A549 (cell line): Measurements from ENCODE around the gene BCAP29. TPM values are rescaled to one million over a fixed set of nuclear protein-coding genes. Genes with fewer than 3 reads are reported as not detected.

ENCODE experiments used
- ATAC-seq, 2 experiments: fragments of 200-7000 bp in 1 of 2; fragments of >200 bp in 1 of 2; cut with Nextera tagmentation in 1 of 2; cut with Tn5 transposase in 1 of 2; 3 replicates each; pipeline versions ENCODE4 v1.8.0 to v1.9.1; 2018 to 2020; ENCODE audit warnings: mild to moderate bottlenecking in 1 of 2, moderate library complexity in 1 of 2
- CTCF ChIA-PET: fragments of 300-600 bp; sonication (Branson Sonifier 250); formaldehyde crosslinking; extraction: SDS; loops from one replicate; lab custom pipeline; 2021; ENCODE audit warnings: antibody characterized with exemption, inconsistent platforms; lab: Yijun Ruan, JAX
- POLR2A ChIA-PET: fragments of 350-600 bp; formaldehyde crosslinking; extraction: SDS; loops from one replicate; lab custom pipeline; 2021; ENCODE audit warnings: antibody characterized with exemption, inconsistent platforms; lab: Yijun Ruan, JAX
- DNase-seq, 2 experiments: peaks; one replicate each; pipeline versions ENCODE4 v3.0.0 to v3.0.0-alpha.2; 2011 to 2016; ENCODE audit warnings: low read depth in 1 of 2, low spot score in 1 of 2
- FAIRE-seq: peaks from 2 replicates; lab custom pipeline; 2011; peaks lifted over from hg19 to GRCh38; lab: Jason Lieb, UNC
- H3K27ac ChIP-seq, 2 experiments: fragments of >200 bp; sonication (Bioruptor Twin); formaldehyde crosslinking; 3 replicates each; pipeline ENCODE4 v1.5.1; 2016 to 2017
- H3K4me1 ChIP-seq: fragments of >200 bp; sonication (Bioruptor Twin); formaldehyde crosslinking; 3 replicates; pipeline ENCODE4 v1.6.1; 2016
- H3K4me2 ChIP-seq: fragments of >200 bp; sonication (Bioruptor Twin); formaldehyde crosslinking; 3 replicates; pipeline ENCODE4 v1.6.1; 2016
- H3K4me3 ChIP-seq: fragments of >200 bp; sonication (Bioruptor Twin); formaldehyde crosslinking; 3 replicates; pipeline ENCODE4 v1.5.1; 2016
- H3K9me3 ChIP-seq: fragments of >200 bp; sonication (Bioruptor Twin); formaldehyde crosslinking; 3 replicates; pipeline ENCODE4 v1.6.1; 2016
- BCL3 ChIP-seq: fragments of >200 bp; sonication (Bioruptor Twin); formaldehyde crosslinking; IDR thresholded peaks from 3 replicates; pipeline ENCODE4 v1.6.1; 2016
- BHLHE40 ChIP-seq: IDR thresholded peaks from 2 replicates; pipeline ENCODE4 v1.6.1; 2012; ENCODE audit warnings: low read depth, low read length, inconsistent platforms
- CHD2 ChIP-seq: fragments of 150-350 bp; IDR thresholded peaks from 2 replicates; pipeline ENCODE4 v1.6.1; 2014; ENCODE audit warnings: low read length; ENCODE audit not compliant: partially characterized antibody
- CHD4 ChIP-seq: fragments of 200-600 bp; sonication (generic); IDR thresholded peaks from 2 replicates; pipeline ENCODE4 v1.6.1; 2016; ENCODE audit warnings: antibody characterized with exemption, mild to moderate bottlenecking, borderline replicate concordance
- EHMT2 ChIP-seq: fragments of 200-600 bp; sonication (generic); IDR thresholded peaks from 2 replicates; pipeline ENCODE4 v1.6.1; 2016; ENCODE audit warnings: antibody characterized with exemption, low read depth, mild to moderate bottlenecking, moderate library complexity
- EP300 ChIP-seq, 2 experiments: fragments of >200 bp; sonication (Bioruptor Twin); formaldehyde crosslinking; IDR thresholded peaks; 2 replicates in 1 of 2; 3 replicates in 1 of 2; pipeline ENCODE4 v1.6.1; 2016 to 2017
- GATA3 ChIP-seq: IDR thresholded peaks from 2 replicates; pipeline ENCODE4 v1.6.1; 2012; ENCODE audit warnings: borderline replicate concordance
- HDAC2 ChIP-seq: fragments of 200-600 bp; sonication (generic); IDR thresholded peaks from 2 replicates; pipeline ENCODE4 v1.6.1; 2016
- HMGXB4 ChIP-seq: fragments of 250-450 bp; sonication (Bioruptor Pico); IDR thresholded peaks from 2 replicates; pipeline ENCODE4 v1.5.0; 2021; ENCODE audit warnings: mild to moderate bottlenecking, moderate library complexity, borderline replicate concordance
- JUN ChIP-seq, 2 experiments: fragments of >200 bp; sonication (Bioruptor Twin); formaldehyde crosslinking; IDR thresholded peaks; 2 replicates in 1 of 2; 3 replicates in 1 of 2; pipeline ENCODE4 v1.6.1; 2016 to 2017
- MAFK ChIP-seq: fragments of 450-650 bp; IDR thresholded peaks from 2 replicates; pipeline ENCODE4 v1.6.1; 2014; ENCODE audit not compliant: partially characterized antibody
- NR3C1 ChIP-seq: fragments of >200 bp; sonication (Bioruptor Twin); formaldehyde crosslinking; IDR thresholded peaks from 3 replicates; pipeline ENCODE4 v1.6.1; 2017
- PBX3 ChIP-seq: IDR thresholded peaks from 2 replicates; pipeline ENCODE4 v1.6.1; 2012
- POLR2A ChIP-seq: IDR thresholded peaks from 2 replicates; pipeline ENCODE4 v1.6.1; 2012; ENCODE audit warnings: mild to moderate bottlenecking, low read length
- POLR2AphosphoS2 ChIP-seq: conservative IDR thresholded peaks from 2 replicates; pipeline ENCODE4 v1.6.1; 2012; ENCODE audit warnings: low read length, improper control_type of control experiment, inconsistent platforms
- RAD21 ChIP-seq, 2 experiments: fragments of >200 bp in 1 of 2; sonication (Bioruptor Twin) in 1 of 2; formaldehyde crosslinking in 1 of 2; IDR thresholded peaks in 1 of 2; conservative IDR thresholded peaks in 1 of 2; 2 replicates in 1 of 2; 3 replicates in 1 of 2; pipeline ENCODE4 v1.6.1; 2012 to 2018; ENCODE audit warnings: inconsistent platforms in 1 of 2
- REST ChIP-seq: fragments of 200-600 bp; sonication (generic); IDR thresholded peaks from 2 replicates; pipeline ENCODE4 v1.6.1; 2016; ENCODE audit warnings: antibody characterized with exemption, mild to moderate bottlenecking, moderate library complexity
- SMC3 ChIP-seq: fragments of >200 bp; sonication (Bioruptor Twin); formaldehyde crosslinking; IDR thresholded peaks from 3 replicates; pipeline ENCODE4 v1.6.1; 2018; ENCODE audit warnings: inconsistent platforms
- SREBF2 ChIP-seq: fragments of 450-650 bp; IDR thresholded peaks from 2 replicates; pipeline ENCODE4 v1.6.1; 2014; ENCODE audit warnings: mild to moderate bottlenecking, moderate library complexity
- ZFP36 ChIP-seq: fragments of 450-650 bp; IDR thresholded peaks from 2 replicates; pipeline ENCODE4 v1.6.1; 2014; ENCODE audit warnings: borderline replicate concordance; ENCODE audit not compliant: partially characterized antibody
- ZSCAN20 ChIP-seq: fragments of 250-450 bp; sonication (Bioruptor Pico); IDR thresholded peaks from 2 replicates; pipeline ENCODE4 v1.8.0; 2022; ENCODE audit warnings: mild to moderate bottlenecking, moderate library complexity
- WGBS: methylation state at CpG from one replicate; pipeline ENCODE4 v1.1.6; 2017; ENCODE audit errors: missing lambda C conversion rate; 5-methylcytosine and 5-hydroxymethylcytosine counted together
- polyA plus RNA-seq, 4 experiments: library from polyadenylated mRNA; depleted of rRNA in 3 of 4; stranded (reverse); fragments of >200 nt; fragmentation: RNase III in 1 of 4; extraction: RNeasy Plus Mini Kit Qiagen cat#74134 plus additional on column Dnase treatment in 1 of 4; gene quantifications; 2 replicates in 3 of 4; 3 replicates in 1 of 4; pipeline ENCODE4 v1.2.3, GENCODE V29; 2011 to 2017
- TF ChIP-seq, protein P1 (sequence below): IDR thresholded peaks from 2 replicates; pipeline ENCODE4 v1.6.1; 2012

Gene BCAP29
- polyA plus RNA-seq, 2 of the 4 experiments (the other 2 are of a cell fraction) = 38.0 to 66.9 TPM

GRCh38 chr7:107666790-107667189 lies 86.7 kb downstream of the BCAP29 start:
- CTCF ChIA-PET = no interaction called here
- POLR2A ChIA-PET = no interaction called here
- no peak overlapping the region for H3K27ac ChIP-seq
- TF ChIP-seq BHLHE40 = no peak
- TF ChIP-seq, all 56 proteins: peak for 0
- H3K9me3 ChIP-seq = no peaks in the 10 kb centered on the region
- no peak overlapping the region for H3K4me2 ChIP-seq
- H3K4me3 ChIP-seq = no peak overlapping the region
- ATAC-seq = no peak
- 44% methylated on average over 1 of the region's 1 CpG for WGBS
- peaks cover 5% of the 10 kb centered on the region; the same call in 2 of the 3 replicates for H3K4me1 ChIP-seq
- no peak for FAIRE-seq
- no peak for DNase-seq

- H3K4me2 ChIP-seq = no peak overlapping the region
- WGBS = 87% methylated on average over 3 of the region's 3 CpGs
Observed at GRCh38 chr7:107667341-107667740, 87.3 kb downstream of the BCAP29 start.

DNA sequence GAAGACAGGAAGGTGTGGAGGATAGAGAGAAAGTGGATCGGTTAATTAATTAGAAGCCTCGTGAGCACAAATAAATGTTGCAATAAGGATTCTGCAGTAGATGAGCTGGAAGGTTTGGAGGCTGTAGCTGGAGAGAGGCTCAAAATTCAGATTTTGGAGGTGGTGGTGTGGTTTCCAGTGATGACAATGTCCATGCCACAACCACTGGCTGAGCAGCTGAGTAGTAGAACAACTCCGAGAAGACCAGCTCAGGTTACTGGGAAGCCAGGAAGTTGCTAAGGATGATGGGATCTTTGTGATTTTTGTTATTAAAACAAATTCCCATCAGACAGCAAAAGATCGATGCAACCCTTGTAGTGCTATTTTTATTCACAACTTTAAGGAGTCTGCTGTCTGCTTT lies 88.2 kb downstream of the BCAP29 start:
- Histone ChIP-seq H3K9me3 (no peaks in the 10 kb centered on the region), H3K4me2 (no peak overlapping the region), H3K27ac (no peak overlapping the region), H3K4me3 (no peak overlapping the region), H3K4me1 (no peaks in the 10 kb centered on the region)
- FAIRE-seq = no peak
- no peak for ATAC-seq
- CTCF ChIA-PET = no interaction called here
- POLR2A ChIA-PET = no interaction called here
- 55% methylated on average over 4 of the region's 4 CpGs for WGBS
- no peak for DNase-seq
- no peak for TF ChIP-seq ZFP36
- no peak for TF ChIP-seq HDAC2
- TF ChIP-seq PBX3 = no peak
- no peak for TF ChIP-seq GATA3
- TF ChIP-seq RAD21 (conservative IDR thresholded peaks at IDR 0.05 in 1 of 2, IDR thresholded peaks at IDR 0.05 in 1 of 2) = no peak
- no peak for TF ChIP-seq SREBF2
- no peak for TF ChIP-seq BCL3
- no peak for TF ChIP-seq CHD4
- TF ChIP-seq POLR2A = no peak
- TF ChIP-seq, protein P1, sequence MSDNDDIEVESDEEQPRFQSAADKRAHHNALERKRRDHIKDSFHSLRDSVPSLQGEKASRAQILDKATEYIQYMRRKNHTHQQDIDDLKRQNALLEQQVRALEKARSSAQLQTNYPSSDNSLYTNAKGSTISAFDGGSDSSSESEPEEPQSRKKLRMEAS = no peak
- no peak for TF ChIP-seq NR3C1
- TF ChIP-seq EHMT2 = no peak
- TF ChIP-seq POLR2AphosphoS2 = no peak
- TF ChIP-seq EP300 (IDR thresholded peaks at IDR 0.05) = no peak
- no peak for TF ChIP-seq REST
- no peak for TF ChIP-seq HMGXB4 (CRISPR knock-in tag)
- no peak for TF ChIP-seq SMC3
- TF ChIP-seq, all 56 proteins: peak for 0

More at GRCh38 chr7:107667341-107667740, 87.3 kb downstream of the BCAP29 start:
- DNase-seq = no peak
- Histone ChIP-seq H3K4me1 (peaks cover under 1% of the 10 kb centered on the region; the same call in 2 of the 3 replicates), H3K27ac (no peak overlapping the region), H3K4me3 (no peak overlapping the region), H3K9me3 (no peaks in the 10 kb centered on the region)
- TF ChIP-seq POLR2AphosphoS2 (no peak), JUN (IDR thresholded peaks at IDR 0.05) (no peak), ZSCAN20 (CRISPR knock-in tag) (no peak), HMGXB4 (CRISPR knock-in tag) (no peak), CHD2 (no peak), SMC3 (no peak), EHMT2 (no peak), MAFK (no peak), HDAC2 (no peak)
- POLR2A ChIA-PET = no interaction called here
- no peak for FAIRE-seq
- CTCF ChIA-PET = no interaction called here
- no peak for ATAC-seq
